HG03064 (cell line): ENCODE data around the gene VPS35L.
A peak's percentile ranks its signal among the peaks of the same experiment; 100 is the strongest.
"Not testable (repeated sequence)": the region's sequence is repeated elsewhere in the genome, so short reads cannot be mapped to it uniquely, and the experiment has no call there.

ENCODE experiments used
- ATAC-seq: cut with Tn5 transposase; IDR thresholded peaks from one replicate; pipeline ENCODE4 v1.9.1; 2021; ENCODE audit warnings: low read depth; ENCODE audit not compliant: unreplicated experiment

The VPS35L gene

GRCh38 chr16:19708296-19709205 lies 153.0 kb downstream of the VPS35L start:
- no peak for ATAC-seq

- ATAC-seq = no peak
These were observed 154.1 kb downstream of the VPS35L start for GRCh38 chr16:19709381-19710136.

DNA sequence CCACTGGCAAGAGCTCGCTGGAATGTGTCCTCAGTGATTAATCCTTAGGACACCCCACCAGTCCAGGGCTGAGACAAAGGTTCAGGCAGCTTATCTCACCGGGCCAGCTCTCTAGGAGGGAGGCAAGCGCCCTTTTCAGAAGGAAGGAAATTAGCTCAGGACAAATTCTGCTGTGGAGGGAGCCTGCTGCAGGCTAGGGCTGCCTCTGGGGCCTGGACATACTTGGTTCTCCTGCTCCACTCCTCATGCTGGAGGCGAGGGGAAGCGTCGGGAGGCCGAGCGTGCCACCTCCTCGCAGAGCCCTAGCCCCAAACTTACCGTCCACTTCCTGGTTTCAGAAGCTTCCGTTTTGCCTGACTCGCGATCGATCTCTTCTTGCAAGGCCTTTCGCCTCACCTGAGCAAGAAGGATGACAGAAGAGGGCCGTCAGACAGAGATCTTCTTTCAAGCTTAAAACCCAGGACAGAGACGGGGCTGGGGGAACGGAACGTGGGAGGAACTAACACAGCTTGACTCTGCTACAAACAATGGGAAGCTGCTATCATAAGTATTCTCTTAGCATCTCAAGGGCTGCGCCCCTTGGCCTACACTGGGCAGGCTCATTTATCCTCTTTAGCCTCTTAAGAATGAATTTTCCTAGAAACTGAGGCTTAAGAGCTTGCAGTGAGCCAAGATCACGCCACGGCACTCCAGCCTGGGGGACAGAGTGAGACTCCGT lies 154.8 kb downstream of the VPS35L start:
- ATAC-seq = no peak

GRCh38 chr16:19710991-19711545 lies 155.6 kb downstream of the VPS35L start:
- ATAC-seq = no peak

DNA sequence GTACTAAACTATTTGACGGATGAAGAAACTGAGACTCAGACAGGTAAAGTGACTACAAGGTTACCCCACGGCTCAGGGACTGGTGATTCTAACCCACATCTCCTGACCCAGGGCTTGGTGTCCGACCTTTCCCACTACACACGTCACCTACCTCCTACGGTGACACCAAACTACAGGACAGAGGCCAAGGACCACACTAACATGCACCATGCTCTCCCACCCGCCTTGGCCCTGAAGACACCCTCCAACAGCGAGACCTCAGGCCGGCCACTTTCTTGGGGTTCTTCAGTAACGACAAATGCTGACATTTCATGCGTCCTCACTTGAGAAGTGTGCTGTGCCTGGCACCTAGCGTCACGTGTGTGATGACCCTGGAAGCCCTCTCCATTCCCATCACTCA lies 156.1 kb downstream of the VPS35L start:
- ATAC-seq = no peak

GRCh38 chr16:19712418-19713058 lies 157.0 kb downstream of the VPS35L start:
- ATAC-seq = no peak

DNA sequence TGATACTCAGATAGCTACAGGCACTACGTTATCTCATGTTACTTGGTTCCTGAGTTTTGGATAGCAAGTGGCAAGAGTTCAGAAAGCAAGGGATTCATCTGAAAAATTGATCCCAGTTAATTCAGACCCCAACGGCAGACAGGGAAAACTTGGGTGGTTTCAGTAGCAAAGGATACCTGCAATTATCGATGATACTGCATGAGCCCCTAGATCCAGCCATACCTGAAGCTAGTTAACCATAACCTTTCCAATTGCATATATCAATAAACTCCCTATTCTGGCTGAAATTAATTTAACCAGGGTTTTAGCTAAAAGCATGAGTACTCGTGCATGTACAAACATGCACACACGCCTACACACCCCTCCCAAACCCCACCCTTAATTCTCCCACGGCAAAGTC lies 158.2 kb downstream of the VPS35L start:
- no peak for ATAC-seq

- no peak for ATAC-seq
These were observed 160.1 kb downstream of the VPS35L start for GRCh38 chr16:19715566-19715965.

DNA sequence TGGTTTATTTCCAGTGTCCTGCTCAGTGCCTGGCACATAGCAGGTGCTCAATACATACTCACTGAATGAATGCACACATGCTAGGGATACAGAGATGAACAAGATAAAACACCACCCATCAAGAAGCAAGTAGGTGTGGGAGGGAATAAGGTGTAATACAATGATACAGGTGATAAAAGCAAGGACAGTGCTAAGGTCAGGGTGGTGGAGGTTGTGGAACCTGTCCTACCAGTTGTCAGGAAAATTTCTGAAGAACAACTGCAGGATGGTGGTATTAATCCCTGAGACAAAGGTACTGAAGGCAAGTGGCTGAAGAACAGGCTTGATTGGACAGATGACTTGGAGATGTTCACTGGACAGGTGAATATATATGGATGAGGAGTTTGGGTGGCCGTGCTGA lies 160.7 kb downstream of the VPS35L start:
- ATAC-seq = no peak

GRCh38 chr16:19716728-19717127 lies 161.2 kb downstream of the VPS35L start:
- not testable (repeated sequence) for ATAC-seq

DNA sequence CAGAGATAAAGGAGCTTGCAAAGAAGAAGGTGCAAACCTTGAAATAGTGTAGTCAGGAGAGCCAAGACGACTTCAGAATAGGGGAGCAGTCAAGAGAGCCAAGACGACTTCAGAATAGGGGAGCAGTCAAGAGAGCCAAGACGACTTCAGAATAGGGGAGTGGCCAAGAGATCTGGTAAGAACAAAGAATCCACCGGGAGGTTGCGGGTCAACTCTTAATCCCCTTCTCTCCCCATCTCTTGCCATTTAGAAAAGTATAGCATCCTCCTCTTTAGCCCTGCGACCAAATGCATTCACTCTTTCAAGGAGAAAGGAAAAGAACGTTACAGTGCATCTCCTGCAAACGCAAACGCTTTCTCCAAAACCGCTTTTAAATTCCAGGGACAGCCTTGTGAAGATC lies 161.8 kb downstream of the VPS35L start:
- no peak for ATAC-seq

DNA sequence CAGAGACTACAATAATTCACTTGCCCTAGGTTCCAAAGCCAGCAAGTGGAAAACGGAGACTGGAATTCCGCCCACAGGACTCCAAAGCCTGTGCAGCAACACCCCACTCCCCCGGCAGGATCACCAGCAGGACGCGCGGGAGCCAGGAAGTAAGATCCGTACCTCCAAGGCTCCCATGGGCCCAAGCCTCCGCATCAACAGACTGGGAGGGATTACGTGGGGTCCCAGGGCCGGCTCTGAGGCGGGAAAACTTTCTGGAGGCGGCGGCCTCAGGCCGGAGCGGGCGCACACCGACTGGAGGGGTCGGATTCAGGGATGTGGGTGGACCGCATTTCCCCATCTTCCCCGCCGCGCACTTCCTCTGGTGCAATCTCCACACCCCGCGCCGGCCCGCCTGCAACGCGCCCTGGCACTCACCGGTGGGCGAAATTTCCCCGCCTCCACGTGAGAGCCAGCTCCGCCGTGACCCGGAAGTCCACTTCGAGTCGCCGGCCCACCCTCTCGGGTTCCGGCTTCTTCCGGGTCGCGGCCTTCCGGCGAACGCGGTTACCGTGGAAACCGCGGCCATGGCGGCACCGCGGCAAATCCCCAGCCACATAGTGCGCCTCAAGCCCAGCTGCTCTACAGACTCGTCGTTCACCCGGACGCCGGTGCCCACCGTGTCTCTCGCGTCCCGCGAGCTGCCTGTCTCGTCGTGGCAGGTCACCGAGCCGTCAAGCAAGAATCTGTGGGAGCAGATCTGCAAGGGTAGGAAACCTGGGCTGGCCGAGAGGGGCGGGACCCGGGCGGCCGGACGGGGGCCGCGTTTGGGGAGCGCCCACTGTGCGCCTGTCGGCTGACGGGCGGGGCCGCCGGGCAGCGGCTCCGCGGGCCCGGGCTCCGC lies 162.5 kb downstream of the VPS35L start, which contains the start of the genes IQCK and KNOP1:
Gene IQCK (plus strand): TSS at position 531 of the 883 bp plus-strand sequence. CDS start 36 bp downstream, at position 567.
Gene KNOP1 (minus strand): TSS at position 487 of the 883 bp plus-strand sequence. CDS start 3,192 bp downstream, outside the sequence.
- ATAC-seq = peak; percentile 96

DNA sequence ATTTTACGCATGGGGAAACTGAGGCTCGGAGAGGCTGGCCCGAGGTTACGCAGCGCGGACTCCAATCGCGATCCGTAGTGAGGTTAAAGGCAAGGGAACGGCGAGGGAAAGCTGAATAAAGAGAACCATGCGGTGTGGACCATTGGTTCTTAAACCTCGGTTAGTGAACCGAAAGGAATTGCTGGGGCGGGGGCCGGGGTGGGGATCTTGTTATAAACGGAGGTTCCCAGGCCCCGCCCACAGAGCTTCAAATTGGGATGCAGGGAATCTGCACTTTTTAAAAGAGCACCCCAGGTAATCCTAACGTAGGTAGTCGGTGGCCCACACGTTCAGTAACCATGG lies 163.1 kb downstream of the VPS35L start:
- ATAC-seq = no peak

DNA sequence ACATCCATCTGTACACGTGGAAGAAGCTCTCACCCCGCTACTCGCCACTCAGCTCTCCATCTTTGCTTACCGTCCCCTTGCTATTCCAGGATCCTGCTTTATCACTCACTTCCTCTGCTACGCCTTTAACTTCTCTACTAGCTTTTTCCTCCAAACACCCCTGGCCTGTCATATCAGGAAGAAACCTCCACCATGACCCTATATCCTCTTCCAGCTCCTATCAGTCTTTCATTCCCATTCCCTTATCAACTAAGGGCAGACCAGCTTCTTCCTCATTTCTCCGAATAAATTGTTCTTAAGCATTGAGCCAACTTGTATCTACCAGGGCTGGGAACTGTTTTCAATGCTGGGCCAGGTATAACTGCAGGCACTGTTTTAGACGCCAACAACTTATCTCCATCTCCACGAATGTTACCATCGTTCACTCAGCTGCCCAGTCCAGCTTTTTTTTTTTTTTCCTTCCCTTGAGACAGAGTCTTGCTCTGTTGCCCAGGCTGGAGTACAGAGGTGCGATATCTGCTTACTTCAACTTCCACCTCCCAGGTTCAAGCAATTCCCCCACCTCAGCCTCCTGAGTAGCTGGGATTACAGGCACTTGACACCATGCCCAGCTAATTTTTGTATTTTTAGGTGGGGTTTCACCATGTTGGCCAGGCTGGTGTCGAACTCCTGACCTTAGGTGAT lies 166.9 kb downstream of the VPS35L start:
- no peak for ATAC-seq

GRCh38 chr16:19722981-19723380 lies 167.5 kb downstream of the VPS35L start:
- ATAC-seq = no peak

DNA sequence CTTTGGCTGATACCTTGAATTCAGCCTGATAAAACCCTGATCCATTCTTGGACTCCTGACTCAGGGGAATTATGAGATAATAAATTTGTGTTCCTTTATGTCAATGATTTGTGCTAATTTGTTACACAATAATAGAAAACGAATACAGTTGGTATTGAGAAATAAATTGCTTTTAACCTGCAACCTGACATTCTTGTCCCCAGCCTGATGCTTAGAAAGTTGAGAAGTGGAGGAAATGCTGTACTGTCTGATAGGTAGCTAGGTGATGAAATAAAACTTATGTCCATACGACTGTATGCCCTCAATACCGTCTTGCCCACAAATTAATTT lies 173.1 kb downstream of the VPS35L start:
- no peak for ATAC-seq

- no peak for ATAC-seq
These were observed 178.0 kb downstream of the VPS35L start for GRCh38 chr16:19733551-19733950.

DNA sequence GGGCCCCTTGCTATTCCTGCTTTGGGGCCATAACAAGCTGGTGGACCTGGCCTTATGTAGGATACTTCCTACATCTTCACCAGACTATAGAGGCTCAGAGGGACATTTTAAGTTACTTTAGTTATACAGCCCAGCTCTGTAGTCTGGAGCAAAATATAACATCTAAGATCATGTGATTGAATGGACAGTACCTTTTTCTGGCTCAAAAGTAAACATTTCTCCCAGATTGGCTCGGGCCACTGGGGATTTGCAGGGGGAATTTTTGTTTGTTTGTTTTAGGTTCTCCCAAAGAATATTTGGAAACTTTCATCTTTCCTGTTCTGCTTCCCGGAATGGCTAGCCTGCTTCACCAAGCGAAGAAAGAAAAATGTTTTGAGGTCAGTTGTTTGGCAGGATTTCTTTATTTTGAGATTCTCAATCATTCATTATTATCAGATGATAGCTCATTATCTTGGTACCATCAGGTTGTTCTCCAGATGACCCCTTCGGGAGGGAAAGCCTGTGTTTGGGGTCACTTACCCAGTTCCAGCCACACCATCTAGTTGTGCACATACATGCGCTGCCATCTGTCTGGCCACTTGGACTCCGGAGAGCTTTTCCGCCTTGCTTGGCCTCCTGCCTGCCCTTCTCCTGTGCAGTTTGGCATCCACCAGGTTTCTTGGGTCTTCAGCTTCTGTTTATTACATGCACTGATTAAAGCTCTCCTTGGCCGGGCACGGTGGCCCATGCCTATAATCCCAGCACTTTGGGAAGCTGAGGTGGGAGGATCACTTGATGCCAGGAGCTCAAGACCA lies 179.8 kb downstream of the VPS35L start:
- no peak for ATAC-seq
